ENCODE data around the gene NEK3.
"Not testable (repeated sequence)": the region's sequence is repeated elsewhere in the genome, so short reads cannot be mapped to it uniquely, and the experiment has no call there.

DNA sequence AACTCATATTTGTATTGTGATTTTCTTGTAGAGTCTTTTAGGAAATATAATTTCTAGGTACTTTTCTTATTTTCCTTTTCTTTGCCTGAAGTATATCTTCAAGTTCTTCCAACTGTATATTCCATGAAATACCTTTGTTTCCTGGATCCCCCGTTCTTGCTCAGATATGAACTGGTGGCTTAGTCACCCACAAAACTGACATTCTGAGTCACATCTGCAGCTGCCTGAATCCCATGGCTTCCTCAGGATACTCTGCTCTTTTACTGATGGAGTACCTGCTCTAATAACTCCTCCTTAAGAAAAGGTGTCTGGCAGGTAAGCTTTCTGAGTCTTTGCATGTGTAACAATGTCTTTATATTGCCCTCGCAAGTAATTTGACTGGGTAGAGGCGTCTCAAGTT lies 4.5 kb upstream of the NEK3 start:
- TF ChIP-seq, protein P1, sequence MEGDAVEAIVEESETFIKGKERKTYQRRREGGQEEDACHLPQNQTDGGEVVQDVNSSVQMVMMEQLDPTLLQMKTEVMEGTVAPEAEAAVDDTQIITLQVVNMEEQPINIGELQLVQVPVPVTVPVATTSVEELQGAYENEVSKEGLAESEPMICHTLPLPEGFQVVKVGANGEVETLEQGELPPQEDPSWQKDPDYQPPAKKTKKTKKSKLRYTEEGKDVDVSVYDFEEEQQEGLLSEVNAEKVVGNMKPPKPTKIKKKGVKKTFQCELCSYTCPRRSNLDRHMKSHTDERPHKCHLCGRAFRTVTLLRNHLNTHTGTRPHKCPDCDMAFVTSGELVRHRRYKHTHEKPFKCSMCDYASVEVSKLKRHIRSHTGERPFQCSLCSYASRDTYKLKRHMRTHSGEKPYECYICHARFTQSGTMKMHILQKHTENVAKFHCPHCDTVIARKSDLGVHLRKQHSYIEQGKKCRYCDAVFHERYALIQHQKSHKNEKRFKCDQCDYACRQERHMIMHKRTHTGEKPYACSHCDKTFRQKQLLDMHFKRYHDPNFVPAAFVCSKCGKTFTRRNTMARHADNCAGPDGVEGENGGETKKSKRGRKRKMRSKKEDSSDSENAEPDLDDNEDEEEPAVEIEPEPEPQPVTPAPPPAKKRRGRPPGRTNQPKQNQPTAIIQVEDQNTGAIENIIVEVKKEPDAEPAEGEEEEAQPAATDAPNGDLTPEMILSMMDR (IDR thresholded peaks at IDR 0.05) = not testable (repeated sequence)
- TF ChIP-seq POLR2A (IDR thresholded peaks at IDR 0.05) = not testable (repeated sequence)

Measured in uterus (tissue), 2 donors.